ENCODE data around the gene SLC7A1. TPM values are rescaled to one million over a fixed set of nuclear protein-coding genes. Genes with fewer than 3 reads are reported as not detected.
A peak's percentile ranks its signal among the peaks of the same experiment; 100 is the strongest.

Gene SLC7A1
- total RNA-seq, 4 donors from 2014 or later: 1.6 to 4.6 (median 3.7) TPM

DNA sequence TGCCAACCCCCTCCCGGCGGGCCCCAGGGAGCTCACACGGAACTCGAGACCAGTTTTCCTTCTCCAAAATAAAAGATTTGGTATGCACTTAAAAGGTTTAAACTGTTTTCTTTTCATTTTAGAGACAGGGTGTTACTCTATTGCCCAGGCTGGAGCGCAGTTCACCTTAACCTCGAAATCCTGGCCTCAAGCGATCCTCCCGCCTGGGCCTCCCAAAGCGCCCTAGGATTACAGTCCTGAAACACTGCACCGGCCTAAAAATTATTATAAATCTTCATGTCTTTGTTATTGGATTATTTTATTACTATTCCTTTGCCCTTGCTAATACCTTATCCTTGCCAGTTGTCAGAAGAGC lies 553 bp upstream of the SLC7A1 start:
- DNase-seq (no peak), ATAC-seq (no peak)
- peak overlapping the region; percentile 46 to 74 (median 59) for H3K4me3 ChIP-seq
- intact Hi-C loops (cut with DNase I; ENCODE audit: low total_unique reads): loop anchor here (10.0 kb wide), 3 partner anchors 249 to 881 kb away; partner anchors contain the start of gene SLC46A3
- peaks cover 0 to 17% (median 8%) of the 10 kb centered on the region in 3 donors for H3K27me3 ChIP-seq
- in situ Hi-C loops (cut with MboI; ENCODE audit: low sequenced_read_pairs in 4 of 4): no loop called here
- peaks cover 0 to 4% of the 10 kb centered on the region in 2 donors for H3K4me1 ChIP-seq
- TF ChIP-seq POLR2A (IDR thresholded peaks at IDR 0.05): no peak
- TF ChIP-seq CTCF (IDR thresholded peaks at IDR 0.05 in 4 of 5, conservative IDR thresholded peaks at IDR 0.05 in 1 of 5): no peak
- H3K36me3 ChIP-seq: no peaks in the 10 kb centered on the region
- H3K27ac ChIP-seq: no peak overlapping the region
- H3K9me3 ChIP-seq: no peaks in the 10 kb centered on the region

DNA sequence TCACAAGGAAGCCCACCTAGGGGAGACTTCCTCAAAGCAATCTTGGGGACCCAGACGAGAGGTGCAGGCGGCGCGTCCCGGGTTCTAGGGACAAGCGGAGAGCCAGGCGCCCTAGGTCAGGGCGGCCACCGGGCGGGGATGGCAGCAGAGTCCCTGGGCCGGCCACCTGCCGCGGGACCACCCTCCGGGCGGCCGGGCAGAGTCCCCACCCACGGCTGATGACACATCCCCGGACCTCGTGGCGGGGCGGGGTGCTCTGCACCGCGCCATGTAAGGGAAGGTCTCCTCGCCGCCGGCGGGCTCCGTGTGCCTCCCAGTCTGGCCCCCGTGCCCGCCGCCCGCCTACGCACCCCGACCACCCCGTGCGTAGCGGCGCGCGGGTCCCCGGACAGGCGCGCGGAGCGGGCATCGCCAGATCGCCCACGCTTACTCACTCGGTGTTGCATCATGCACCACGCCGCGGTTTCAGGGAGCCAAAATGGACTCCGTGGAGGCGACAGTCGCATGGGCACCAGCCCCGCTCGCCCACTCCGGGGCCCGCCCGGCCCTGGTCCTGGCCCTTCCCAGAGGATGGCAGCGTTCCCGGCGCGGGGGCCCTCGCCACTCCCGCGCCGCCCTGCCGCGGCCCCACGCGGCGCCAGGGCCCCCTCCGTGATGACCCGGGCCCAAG lies 643 bp downstream of the SLC7A1 start:
- Histone ChIP-seq H3K4me1 (peaks cover 0 to 4% of the 10 kb centered on the region in 2 donors), H3K27me3 (peaks cover 0 to 17% (median 8%) of the 10 kb centered on the region in 3 donors), H3K4me3 (peak overlapping the region; percentile 54 to 74 (median 59)), H3K27ac (peak overlapping the region; percentile 52 to 67 (median 66)), H3K36me3 (no peaks in the 10 kb centered on the region), H3K9me3 (no peaks in the 10 kb centered on the region)
- intact Hi-C loops (cut with DNase I; ENCODE audit: low total_unique reads): loop anchor here (5.0 to 10.0 kb wide), 4 partner anchors 83 to 880 kb away; partner anchors contain the start of gene SLC46A3
- DNase-seq: peak in 1 of 2 donors; percentile 28
- ATAC-seq: peak; percentile 66 to 76
- TF ChIP-seq CTCF (IDR thresholded peaks at IDR 0.05 in 4 of 5, conservative IDR thresholded peaks at IDR 0.05 in 1 of 5) (no peak), POLR2A (IDR thresholded peaks at IDR 0.05) (peak in 1 of 2 donors; percentile 12)
- in situ Hi-C loops (cut with MboI; ENCODE audit: low sequenced_read_pairs in 4 of 4): no loop called here

DNA sequence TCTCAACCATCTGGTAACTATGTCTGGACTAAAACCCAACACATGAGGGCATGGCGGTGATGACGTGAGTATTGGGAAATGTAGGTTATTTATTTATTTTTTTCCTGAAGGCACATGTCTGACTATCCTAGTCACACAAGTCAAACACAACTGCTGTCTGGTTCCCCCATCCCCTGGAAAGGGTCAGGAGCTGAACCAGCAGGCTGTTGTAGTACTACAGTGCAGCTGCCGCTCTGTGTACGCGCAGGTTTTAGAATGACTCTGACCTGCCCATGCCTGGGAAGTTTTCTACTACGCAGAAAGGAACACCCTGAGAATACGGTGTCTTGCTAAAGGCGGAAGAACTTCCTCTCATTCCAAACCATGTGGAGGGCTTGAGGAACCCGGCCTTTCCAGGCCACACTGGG lies 1.2 kb downstream of the SLC7A1 start:
- no peaks in the 10 kb centered on the region for H3K9me3 ChIP-seq
- peaks cover 0 to 4% of the 10 kb centered on the region in 2 donors for H3K4me1 ChIP-seq
- TF ChIP-seq CTCF (IDR thresholded peaks at IDR 0.05 in 4 of 5, conservative IDR thresholded peaks at IDR 0.05 in 1 of 5) (no peak), POLR2A (IDR thresholded peaks at IDR 0.05) (no peak)
- ATAC-seq (peak; percentile 38 to 50), DNase-seq (no peak)
- H3K27ac ChIP-seq: peak overlapping the region; percentile 52 to 67 (median 66)
- H3K36me3 ChIP-seq: no peaks in the 10 kb centered on the region
- peaks cover 0 to 17% (median 8%) of the 10 kb centered on the region in 3 donors for H3K27me3 ChIP-seq
- in situ Hi-C loops (cut with MboI; ENCODE audit: low sequenced_read_pairs in 4 of 4) (no loop called here), intact Hi-C loops (cut with DNase I; ENCODE audit: low total_unique reads) (loop anchor here (5.0 to 10.0 kb wide), 4 partner anchors 82 to 880 kb away; partner anchors contain the start of gene SLC46A3)
- H3K4me3 ChIP-seq: peak overlapping the region; percentile 54 to 74 (median 59)

GRCh38 chr13:29593605-29594297 lies 1.7 kb downstream of the SLC7A1 start:
- no peak overlapping the region for H3K27ac ChIP-seq
- intact Hi-C loops (cut with DNase I; ENCODE audit: low total_unique reads): loop anchor here (5.0 to 10.0 kb wide), 4 partner anchors 81 to 879 kb away; partner anchors contain the start of gene SLC46A3
- no peak overlapping the region for H3K4me3 ChIP-seq

More at GRCh38 chr13:29593605-29594297, 1.7 kb downstream of the SLC7A1 start:
- in situ Hi-C loops (cut with MboI; ENCODE audit: low sequenced_read_pairs in 4 of 4): no loop called here
- Histone ChIP-seq H3K4me1 (peaks cover 0 to 4% of the 10 kb centered on the region in 2 donors), H3K9me3 (no peaks in the 10 kb centered on the region), H3K36me3 (no peaks in the 10 kb centered on the region), H3K27me3 (peaks cover 0 to 17% (median 8%) of the 10 kb centered on the region in 3 donors)
- no peak for DNase-seq
- ATAC-seq: no peak
- no peak for TF ChIP-seq POLR2A (IDR thresholded peaks at IDR 0.05)
- TF ChIP-seq CTCF (IDR thresholded peaks at IDR 0.05 in 4 of 5, conservative IDR thresholded peaks at IDR 0.05 in 1 of 5): no peak
